ENCODE measurements around the gene SLC24A1.

DNA sequence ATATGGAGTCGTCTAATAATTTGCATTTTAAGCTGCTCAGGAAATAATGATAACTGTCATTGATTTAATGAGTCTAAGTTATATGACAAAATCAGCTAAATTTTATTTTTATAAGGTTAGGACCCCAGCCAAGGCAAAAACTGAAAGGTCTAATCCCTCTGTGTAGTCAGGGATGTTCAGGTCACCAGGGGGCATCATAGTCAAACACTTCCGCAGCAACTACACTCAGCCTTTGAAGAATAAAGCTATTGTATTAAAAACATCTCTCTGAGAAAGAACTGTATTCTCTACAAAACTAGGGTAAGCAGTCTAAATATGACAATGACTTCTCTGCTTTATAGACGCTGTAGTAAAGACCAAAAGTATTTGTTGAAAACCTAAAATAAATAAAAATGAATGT lies 25.8 kb upstream of the SLC24A1 start:
- TF ChIP-seq, protein P1, sequence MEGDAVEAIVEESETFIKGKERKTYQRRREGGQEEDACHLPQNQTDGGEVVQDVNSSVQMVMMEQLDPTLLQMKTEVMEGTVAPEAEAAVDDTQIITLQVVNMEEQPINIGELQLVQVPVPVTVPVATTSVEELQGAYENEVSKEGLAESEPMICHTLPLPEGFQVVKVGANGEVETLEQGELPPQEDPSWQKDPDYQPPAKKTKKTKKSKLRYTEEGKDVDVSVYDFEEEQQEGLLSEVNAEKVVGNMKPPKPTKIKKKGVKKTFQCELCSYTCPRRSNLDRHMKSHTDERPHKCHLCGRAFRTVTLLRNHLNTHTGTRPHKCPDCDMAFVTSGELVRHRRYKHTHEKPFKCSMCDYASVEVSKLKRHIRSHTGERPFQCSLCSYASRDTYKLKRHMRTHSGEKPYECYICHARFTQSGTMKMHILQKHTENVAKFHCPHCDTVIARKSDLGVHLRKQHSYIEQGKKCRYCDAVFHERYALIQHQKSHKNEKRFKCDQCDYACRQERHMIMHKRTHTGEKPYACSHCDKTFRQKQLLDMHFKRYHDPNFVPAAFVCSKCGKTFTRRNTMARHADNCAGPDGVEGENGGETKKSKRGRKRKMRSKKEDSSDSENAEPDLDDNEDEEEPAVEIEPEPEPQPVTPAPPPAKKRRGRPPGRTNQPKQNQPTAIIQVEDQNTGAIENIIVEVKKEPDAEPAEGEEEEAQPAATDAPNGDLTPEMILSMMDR (IDR thresholded peaks at IDR 0.05; ENCODE audit: low read depth, low read length), result peak; percentile 27
- no peak for TF ChIP-seq POLR2A (IDR thresholded peaks at IDR 0.05; ENCODE audit: extremely low read depth, insufficient read length)

Data from NB4 (cell line).